GM12801 (cell line): ENCODE results near the gene MFN2.

Experiments used
- CTCF ChIP-seq: IDR thresholded peaks from one replicate; pipeline ENCODE4 v1.5.1; 2011; ENCODE audit warnings: control low read depth; ENCODE audit not compliant: insufficient read length; ENCODE audit errors: extremely low read depth

MFN2 gene

GRCh38 chr1:11952455-11953109 is 27.7 kb upstream of the MFN2 start:
- TF ChIP-seq CTCF: no peak

- TF ChIP-seq CTCF: no peak
Observed at GRCh38 chr1:11955221-11955620, 25.0 kb upstream of the MFN2 start.

GRCh38 chr1:11957398-11957797 is 22.8 kb upstream of the MFN2 start:
- no peak for TF ChIP-seq CTCF

- no peak for TF ChIP-seq CTCF
Observed at GRCh38 chr1:11957897-11958296, 22.3 kb upstream of the MFN2 start.

GRCh38 chr1:11960276-11960675 is 20.0 kb upstream of the MFN2 start:
- TF ChIP-seq CTCF: no peak

- TF ChIP-seq CTCF: no peak
Observed at GRCh38 chr1:11960715-11961114, 19.5 kb upstream of the MFN2 start.

- no peak for TF ChIP-seq CTCF
Observed at GRCh38 chr1:11961230-11961629, 19.0 kb upstream of the MFN2 start.

GRCh38 chr1:11963622-11964021 is 16.6 kb upstream of the MFN2 start:
- TF ChIP-seq CTCF: no peak
